IPS DF 4.7 (cell line): ENCODE data around the gene CCZ1B.
"Not testable (repeated sequence)": the region's sequence is repeated elsewhere in the genome, so short reads cannot be mapped to it uniquely, and the experiment has no call there.

Source experiments
- DNase-seq: peaks from one replicate; pipeline ENCODE4 v3.0.0-alpha.2; 2013; ENCODE audit warnings: low spot score; ENCODE audit errors: extremely low read depth

CCZ1B gene

DNA sequence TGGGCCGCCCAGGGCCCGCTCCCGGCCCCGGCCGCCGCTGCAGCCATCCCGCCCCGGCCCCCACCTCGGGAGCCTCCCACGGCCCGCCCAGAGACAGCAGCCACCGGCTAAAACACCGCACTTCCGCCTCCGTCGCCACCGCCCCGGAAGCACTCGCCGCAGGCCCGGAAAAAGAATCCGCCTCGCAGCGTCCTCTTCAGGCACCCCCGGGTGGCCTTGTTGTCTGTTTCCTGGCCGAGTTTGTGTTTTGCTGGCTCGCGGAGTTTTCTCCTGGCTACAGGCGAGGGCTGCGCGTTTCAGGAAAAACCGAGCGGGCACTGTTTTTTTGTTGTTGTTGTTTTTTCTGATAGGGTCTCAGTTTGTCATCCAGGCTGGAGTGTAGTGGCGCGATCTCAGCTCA is at the start of gene CCZ1B:
CCZ1B (minus strand) TSS at position 125 of the 400 bp plus-strand sequence; CDS start at position 47, 78 bp downstream.
- not testable (repeated sequence) for DNase-seq

DNA sequence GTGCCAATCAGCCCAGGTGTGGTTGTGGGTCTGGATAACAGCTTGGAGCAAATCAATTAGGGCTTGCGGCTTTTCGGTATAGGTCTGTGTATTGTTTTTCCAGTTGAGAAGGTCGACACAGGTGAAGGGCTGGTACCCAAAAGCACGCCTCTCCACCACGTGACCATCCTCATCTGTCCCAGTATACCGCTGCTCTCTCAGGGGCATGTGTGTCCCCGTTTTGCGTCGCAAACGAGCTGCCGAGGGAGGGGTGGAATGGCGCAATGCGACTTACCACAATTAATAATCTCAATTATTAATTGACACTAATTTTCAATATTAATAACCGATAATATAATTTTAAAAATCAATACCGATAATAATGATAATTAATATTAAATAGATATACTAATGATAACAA is 48.9 kb upstream of the CCZ1B start:
- DNase-seq: not testable (repeated sequence)

DNA sequence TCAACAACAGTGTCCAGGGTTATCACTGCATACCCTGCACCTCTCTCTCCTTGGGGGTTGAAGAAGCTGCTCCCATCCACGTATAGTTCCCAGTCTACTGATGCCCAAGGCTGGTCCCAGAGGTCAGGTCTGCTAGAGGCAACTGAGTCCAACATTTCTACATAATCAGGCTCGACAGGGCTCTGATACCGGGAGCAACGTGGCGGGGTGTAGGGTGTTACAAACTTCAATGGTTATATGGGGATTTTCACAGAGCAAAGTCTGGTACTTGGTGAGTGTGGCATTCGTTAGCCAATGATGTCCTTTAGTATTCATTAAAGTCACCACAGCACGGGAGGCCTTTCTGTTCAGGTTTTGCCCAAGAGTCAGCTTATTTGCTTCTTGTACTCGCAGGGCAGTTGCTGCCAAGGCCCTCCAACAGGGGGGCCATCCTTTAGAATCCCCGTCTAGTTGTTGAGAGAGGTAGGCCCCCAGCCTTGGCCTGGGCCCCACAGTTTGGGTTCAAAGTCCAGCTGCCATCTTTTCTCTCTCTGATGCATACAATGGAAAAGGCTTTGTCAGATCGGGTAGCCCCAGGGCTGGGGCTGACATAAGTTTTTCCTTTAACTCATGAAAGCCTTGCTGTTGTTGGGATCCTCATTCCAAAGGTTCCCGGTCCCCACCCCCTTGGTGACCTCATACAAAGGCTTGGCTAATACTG is 46.3 kb upstream of the CCZ1B start:
- not testable (repeated sequence) for DNase-seq

- not testable (repeated sequence) for DNase-seq
These were observed 45.5 kb upstream of the CCZ1B start for GRCh38 chr7:6871421-6872144.

- not testable (repeated sequence) for DNase-seq
These were observed 38.7 kb upstream of the CCZ1B start for GRCh38 chr7:6864751-6865150.

GRCh38 chr7:6864188-6864587 is 38.1 kb upstream of the CCZ1B start:
- not testable (repeated sequence) for DNase-seq

- not testable (repeated sequence) for DNase-seq
These were observed 36.8 kb upstream of the CCZ1B start for GRCh38 chr7:6862876-6863275.

GRCh38 chr7:6857721-6858314 is 31.7 kb upstream of the CCZ1B start:
- not testable (repeated sequence) for DNase-seq

GRCh38 chr7:6855563-6856131 is 29.6 kb upstream of the CCZ1B start:
- DNase-seq: not testable (repeated sequence)

- not testable (repeated sequence) for DNase-seq
These were observed 28.9 kb upstream of the CCZ1B start for GRCh38 chr7:6854747-6855562.

GRCh38 chr7:6853681-6854080 is 27.6 kb upstream of the CCZ1B start:
- not testable (repeated sequence) for DNase-seq

DNA sequence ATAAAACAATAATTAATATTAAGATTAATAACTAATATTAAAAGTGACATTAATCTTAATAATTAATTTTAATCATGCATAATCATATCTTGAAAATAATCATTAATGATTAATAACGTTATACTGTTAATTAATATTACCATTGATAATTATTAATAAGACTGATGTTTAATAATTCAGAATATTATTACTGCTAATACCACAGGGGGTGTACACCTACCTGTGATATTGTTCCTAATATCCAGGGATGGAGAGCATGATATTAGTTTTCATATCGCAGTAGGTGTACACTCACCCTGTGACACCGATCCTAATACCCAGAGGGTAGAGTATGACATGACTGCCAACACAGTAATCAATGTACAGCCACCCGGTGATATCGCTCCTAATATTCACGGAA is 23.1 kb upstream of the CCZ1B start:
- not testable (repeated sequence) for DNase-seq

DNA sequence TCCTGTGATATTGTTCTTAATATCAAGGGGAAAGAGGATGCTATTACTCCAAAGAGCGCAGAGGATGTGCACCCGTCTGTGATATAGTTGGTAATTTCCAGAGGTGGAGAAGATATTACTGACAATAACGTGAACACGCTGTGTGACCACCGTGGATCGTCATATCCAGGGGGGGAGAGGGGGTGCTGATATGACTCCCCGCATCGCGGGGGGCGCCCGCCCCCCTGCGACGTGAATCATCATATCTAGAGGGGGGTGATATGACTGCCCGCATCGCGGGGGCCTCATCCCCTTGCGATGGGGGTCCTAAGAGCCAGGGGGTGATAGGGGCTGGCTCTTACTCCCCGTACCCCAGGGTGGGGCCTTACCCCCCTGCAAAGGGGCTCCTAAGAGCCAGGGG is 21.7 kb upstream of the CCZ1B start:
- DNase-seq: not testable (repeated sequence)

GRCh38 chr7:6845971-6846449 is 19.9 kb upstream of the CCZ1B start:
- DNase-seq: not testable (repeated sequence)

GRCh38 chr7:6843654-6844053 is 17.6 kb upstream of the CCZ1B start:
- DNase-seq: not testable (repeated sequence)

- not testable (repeated sequence) for DNase-seq
These were observed 17.0 kb upstream of the CCZ1B start for GRCh38 chr7:6843092-6843491.

DNA sequence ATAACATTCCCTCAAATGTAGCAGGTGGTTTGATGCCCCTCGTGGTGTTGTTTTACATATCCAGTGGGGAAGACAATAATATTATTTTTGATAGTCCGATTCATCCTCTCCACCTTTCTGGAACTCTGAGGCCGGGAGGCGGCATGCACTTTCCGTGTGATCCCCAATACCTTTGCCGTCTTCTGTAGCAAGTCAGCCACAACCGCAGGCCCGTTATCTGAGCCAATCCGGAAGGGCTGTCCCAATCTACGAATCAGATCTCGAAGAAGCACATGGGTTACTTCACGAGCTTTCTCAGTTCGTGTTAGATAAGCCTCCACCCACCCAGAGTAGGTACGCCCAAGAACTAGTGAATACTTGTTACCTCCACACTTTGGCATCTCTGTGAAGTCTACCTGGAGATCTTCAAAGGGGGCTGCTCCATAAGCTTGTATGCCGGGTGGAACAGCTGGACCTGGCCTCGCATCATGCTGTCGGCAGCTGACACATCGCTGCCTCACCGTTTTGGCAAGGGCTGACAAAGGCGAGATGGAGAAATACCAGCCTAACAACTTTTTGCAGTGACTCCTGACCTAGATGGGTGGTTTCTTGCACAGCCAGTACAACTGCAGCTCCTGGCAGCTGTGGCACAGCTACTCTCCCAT is 16.3 kb upstream of the CCZ1B start:
- not testable (repeated sequence) for DNase-seq

GRCh38 chr7:6837081-6837480 is 11.0 kb upstream of the CCZ1B start:
- DNase-seq: not testable (repeated sequence)

DNA sequence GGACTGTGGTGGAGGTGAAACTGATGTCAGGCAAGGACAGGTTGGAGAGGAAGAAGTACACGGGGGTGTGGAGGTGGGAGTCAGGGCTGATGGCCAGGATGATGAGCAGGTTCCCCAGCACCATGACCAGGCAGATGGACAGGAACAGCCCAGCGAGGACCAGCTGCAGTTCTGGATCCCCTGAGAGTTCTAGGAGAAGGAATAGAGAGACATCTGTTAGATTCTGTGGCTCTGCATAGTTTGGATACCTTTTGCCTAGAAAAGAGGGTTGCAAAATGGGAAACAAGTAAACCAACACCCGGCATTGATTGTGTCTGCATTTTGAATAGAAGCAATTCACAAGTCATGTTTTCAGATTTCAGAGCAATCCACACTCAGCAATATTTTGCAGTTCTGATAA is 9.4 kb upstream of the CCZ1B start:
- not testable (repeated sequence) for DNase-seq

GRCh38 chr7:6833636-6834035 is 7.6 kb upstream of the CCZ1B start:
- no peak for DNase-seq
